HuH-7 (cell line): ENCODE results near the gene TEX101.
A peak's percentile ranks its signal among the peaks of the same experiment; 100 is the strongest.

Source experiments
- DNase-seq: peaks from one replicate; pipeline ENCODE4 v3.0.0; 2011; ENCODE audit warnings: low spot score

The TEX101 gene

GRCh38 chr19:43447655-43448054, 33.0 kb downstream of the TEX101 start:
- no peak for DNase-seq

DNA sequence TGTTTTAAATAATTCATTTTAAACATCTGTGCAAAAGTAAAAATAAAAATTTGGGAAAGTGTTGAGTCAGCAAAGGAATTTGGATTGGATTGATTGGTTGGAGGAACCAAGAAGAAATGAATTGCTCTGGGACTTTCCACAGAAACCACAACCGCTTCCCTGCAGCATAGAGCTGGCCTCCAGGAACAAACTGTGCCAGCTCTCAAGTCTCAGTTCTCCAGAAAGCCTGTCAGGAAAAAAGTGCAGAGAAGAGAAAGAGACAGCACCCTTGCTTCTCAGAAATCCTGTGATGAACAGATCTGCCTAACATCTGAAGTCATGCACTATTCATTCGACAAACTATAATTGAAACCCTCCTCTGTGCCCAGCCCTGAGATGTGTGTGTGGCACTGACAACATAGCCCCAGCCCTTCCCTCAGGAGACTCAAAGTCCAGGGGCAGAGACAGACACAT, 35.9 kb downstream of the TEX101 start:
- DNase-seq, result no peak

GRCh38 chr19:43452582-43452981, 37.9 kb downstream of the TEX101 start:
- no peak for DNase-seq

DNA sequence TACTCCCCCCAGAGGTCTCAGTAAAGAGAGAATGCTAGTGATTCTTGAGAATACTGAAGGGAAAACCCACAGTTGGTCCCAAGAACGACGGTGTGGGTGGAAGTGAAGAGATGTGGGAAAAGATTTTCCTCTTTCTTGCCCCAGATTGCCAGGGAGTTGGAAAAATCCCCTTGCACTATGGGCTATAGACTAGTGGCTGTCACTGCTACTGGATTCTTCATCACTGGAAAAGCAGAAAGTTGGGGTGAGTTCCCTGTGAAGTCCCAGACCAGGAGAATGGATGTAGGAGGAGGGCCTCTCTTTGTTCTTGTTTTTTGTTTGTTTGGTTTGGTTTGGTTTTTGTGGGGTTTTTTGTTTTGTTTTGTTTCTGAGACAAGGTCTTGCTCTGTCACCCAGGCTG, 39.3 kb downstream of the TEX101 start:
- DNase-seq, result no peak

DNA sequence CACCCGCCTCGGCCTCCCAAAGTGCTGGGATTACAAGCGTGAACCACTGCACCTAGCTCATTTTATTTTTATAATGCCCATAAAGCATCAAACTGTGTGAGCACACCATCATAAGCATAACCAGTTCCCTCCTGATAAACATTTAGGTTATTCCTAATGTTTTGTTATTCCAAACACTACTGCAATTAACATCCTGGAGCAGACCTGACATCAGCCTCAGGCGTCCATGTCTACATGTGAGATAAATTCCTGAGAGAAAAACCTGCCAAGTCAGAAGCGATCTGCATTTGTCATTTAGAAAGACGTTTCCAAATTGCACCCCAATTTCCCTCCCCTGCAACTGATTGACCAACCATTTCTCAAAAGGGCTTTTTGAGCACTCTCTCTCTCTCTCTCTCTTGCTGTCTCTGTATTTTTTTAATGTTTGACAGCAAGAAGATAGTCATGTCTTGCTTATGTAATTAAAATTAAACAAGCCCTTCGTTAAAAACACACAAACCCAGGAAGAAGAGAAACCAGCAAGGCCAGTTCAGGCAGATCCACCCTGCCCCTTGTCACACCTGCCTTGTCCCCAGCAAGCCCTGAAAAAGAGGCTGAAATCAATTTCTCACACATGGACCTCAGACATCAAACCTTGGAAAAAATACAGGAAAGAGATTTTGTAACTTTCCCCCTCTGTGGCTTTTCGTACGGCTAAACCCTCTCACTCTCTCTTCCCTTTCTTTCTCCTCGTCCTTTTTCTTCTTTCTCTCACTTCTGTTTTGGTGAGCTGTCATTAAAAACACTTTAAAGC, 40.8 kb downstream of the TEX101 start:
- no peak for DNase-seq

- no peak for DNase-seq
These were observed 43.1 kb downstream of the TEX101 start for GRCh38 chr19:43457809-43458208.

GRCh38 chr19:43460362-43461016, 45.8 kb downstream of the TEX101 start:
- no peak for DNase-seq

DNA sequence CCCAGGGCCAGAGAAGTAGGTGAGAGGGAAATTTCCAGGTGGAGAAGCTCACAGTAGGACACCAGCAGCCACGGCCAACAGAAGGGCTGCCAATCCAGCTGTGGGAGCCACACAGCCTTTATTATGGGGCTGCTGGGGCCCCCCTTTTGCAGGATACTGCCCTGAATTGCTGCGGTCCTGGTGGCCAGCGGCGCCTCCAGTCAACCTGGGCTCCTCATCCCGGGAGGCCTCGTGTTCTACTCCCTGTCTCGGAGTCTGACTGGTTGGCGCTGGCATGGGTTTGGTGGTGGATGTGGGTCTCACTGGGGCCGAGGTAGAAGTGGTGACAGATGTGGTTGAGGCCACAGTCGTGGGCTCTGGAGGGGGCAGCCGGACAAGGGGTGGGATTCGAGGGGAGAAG, 46.6 kb downstream of the TEX101 start:
- no peak for DNase-seq

DNA sequence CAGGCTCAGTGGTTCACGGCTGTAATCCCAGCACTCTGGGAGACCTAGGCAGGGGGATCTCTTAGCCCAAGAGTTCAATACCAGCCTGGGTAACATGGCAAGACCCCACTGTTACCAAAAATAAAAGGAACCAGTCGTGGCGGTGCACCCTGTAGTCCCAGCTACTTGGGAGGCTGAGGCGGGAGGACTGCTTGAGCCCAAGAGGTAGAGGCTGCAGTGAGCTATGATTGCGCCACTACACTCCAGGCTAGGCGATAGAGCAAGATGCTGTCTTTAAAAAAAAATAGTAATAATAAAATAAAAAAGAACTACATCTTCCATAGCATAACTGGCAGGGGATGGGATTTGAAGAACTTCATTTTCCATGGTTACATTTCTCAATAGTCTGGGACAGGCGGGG, 47.7 kb downstream of the TEX101 start:
- DNase-seq, result no peak

DNA sequence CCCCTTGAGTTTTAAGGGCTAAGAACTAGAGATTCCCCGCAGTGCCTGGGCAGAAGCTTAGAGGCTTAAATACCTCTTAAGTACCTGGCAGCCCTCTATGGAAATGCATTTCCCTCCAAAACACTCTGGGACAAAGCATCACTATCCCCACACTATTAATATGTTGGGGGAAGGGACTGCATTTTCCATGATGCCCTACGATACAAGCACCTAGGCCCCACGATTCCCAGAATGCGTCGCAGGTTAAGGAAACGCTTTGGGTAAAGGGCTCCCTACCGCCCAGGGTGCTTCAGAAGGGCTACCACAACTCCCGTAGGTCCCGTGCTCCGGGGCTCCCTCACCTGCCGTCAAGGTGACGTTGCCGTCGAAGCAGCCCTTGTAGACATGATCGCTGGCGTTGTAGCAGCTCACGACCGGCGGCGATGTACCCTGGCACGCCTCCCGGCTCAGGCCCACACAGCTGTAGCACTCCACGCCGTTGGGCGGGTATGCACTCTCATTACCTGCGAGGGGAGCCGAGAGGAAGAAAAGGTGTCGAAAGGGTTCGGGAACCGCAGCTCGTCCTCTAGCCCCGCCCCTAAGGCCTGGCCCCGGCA, 48.2 kb downstream of the TEX101 start:
- no peak for DNase-seq

GRCh38 chr19:43463381-43464133, 48.9 kb downstream of the TEX101 start:
- peak; percentile 95 for DNase-seq

- DNase-seq, result no peak
These were observed 49.6 kb downstream of the TEX101 start for GRCh38 chr19:43464134-43464775.

- no peak for DNase-seq
These were observed 50.9 kb downstream of the TEX101 start, which contains the start of gene LYPD3 for GRCh38 chr19:43465468-43466120. Gene LYPD3, minus strand, starts transcription at chr19:43465608. Its CDS starts 37 bp downstream, at chr19:43465571.

DNA sequence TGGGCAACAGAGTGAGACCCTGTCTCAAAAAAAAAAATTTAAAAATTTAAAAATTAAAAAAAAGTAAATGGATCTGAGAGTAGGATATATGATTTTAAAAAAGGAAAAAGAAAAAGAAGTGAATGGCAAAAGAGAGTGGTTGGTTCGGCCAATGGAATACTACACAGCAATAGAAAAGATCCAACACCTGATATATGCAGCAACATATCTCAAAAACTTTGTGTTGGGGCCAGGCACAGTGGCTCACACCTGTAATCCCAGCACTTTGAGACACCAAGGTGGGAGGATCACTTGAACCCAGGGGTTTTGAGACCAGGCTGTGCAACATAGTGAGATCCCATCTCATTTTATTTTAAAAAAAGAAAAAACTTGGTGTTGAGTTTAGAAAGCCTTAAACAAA, 52.1 kb downstream of the TEX101 start:
- no peak for DNase-seq

DNA sequence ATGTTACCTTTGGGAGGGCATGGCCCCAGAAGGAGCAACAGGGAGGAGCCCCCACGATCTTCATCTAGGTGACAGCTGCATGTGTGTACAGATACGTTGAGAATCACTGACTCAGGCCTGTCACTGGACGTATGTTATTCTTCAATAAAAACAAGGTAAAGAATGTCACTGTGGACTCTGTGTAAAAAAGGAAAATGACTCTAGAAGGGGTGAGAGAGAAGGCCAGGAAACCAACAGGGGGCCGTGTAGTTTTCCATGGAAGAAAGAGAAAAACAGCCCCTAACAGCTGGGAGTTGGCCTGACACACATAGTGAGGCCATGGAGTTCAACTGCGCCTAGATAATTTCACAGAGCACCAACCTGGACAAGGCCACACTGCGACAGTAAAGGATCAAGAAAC, 52.6 kb downstream of the TEX101 start:
- no peak for DNase-seq

- no peak for DNase-seq
These were observed 53.0 kb downstream of the TEX101 start for GRCh38 chr19:43467730-43468129.
